NCI-H1930 (cell line): Measurements from ENCODE around the gene KCNQ2.

ENCODE experiments used
- DNase-seq, 2 experiments: peaks; one replicate each; lab custom pipeline; 2025; lab: John Stamatoyannopoulos, UW

KCNQ2 gene

GRCh38 chr20:63471002-63471716 is 1.3 kb downstream of the KCNQ2 start:
- DNase-seq = no peak

- DNase-seq = no peak
These were observed 2.0 kb downstream of the KCNQ2 start for GRCh38 chr20:63470410-63470809.

GRCh38 chr20:63469713-63470101 is 2.7 kb downstream of the KCNQ2 start:
- no peak for DNase-seq

- DNase-seq = no peak
These were observed 3.3 kb downstream of the KCNQ2 start for GRCh38 chr20:63469019-63469712.

GRCh38 chr20:63468421-63468820 is 4.0 kb downstream of the KCNQ2 start:
- DNase-seq = no peak

GRCh38 chr20:63467294-63468083 is 5.0 kb downstream of the KCNQ2 start:
- DNase-seq = no peak

GRCh38 chr20:63466861-63467260 is 5.6 kb downstream of the KCNQ2 start:
- no peak for DNase-seq

GRCh38 chr20:63466250-63466825 is 6.1 kb downstream of the KCNQ2 start:
- no peak for DNase-seq

GRCh38 chr20:63465380-63466249 is 6.8 kb downstream of the KCNQ2 start:
- DNase-seq = no peak

GRCh38 chr20:63464289-63464635 is 8.2 kb downstream of the KCNQ2 start:
- no peak for DNase-seq

- no peak for DNase-seq
These were observed 8.8 kb downstream of the KCNQ2 start for GRCh38 chr20:63463400-63464288.

GRCh38 chr20:63462244-63462643 is 10.2 kb downstream of the KCNQ2 start:
- no peak for DNase-seq

- DNase-seq = no peak
These were observed 11.2 kb downstream of the KCNQ2 start for GRCh38 chr20:63461104-63461763.

GRCh38 chr20:63459070-63459380 is 13.4 kb downstream of the KCNQ2 start:
- no peak for DNase-seq

- no peak for DNase-seq
These were observed 14.0 kb downstream of the KCNQ2 start for GRCh38 chr20:63458170-63459069.

GRCh38 chr20:63457737-63458136 is 14.7 kb downstream of the KCNQ2 start:
- DNase-seq = no peak

GRCh38 chr20:63456429-63457284 is 15.8 kb downstream of the KCNQ2 start:
- no peak for DNase-seq

- no peak for DNase-seq
These were observed 16.9 kb downstream of the KCNQ2 start for GRCh38 chr20:63455568-63455859.
